ENCODE data around the gene GLT6D1.
"Not testable (repeated sequence)": the region's sequence is repeated elsewhere in the genome, so short reads cannot be mapped to it uniquely, and the experiment has no call there.

GLT6D1 gene

GRCh38 chr9:135670721-135671590 lies 31.6 kb upstream of the GLT6D1 start:
- no peak overlapping the region for H3K4me3 ChIP-seq
- no peak overlapping the region for H3K27ac ChIP-seq
- no peak for TF ChIP-seq CTCF (IDR thresholded peaks at IDR 0.05)
- DNase-seq (ENCODE audit: low spot score): no peak

DNA sequence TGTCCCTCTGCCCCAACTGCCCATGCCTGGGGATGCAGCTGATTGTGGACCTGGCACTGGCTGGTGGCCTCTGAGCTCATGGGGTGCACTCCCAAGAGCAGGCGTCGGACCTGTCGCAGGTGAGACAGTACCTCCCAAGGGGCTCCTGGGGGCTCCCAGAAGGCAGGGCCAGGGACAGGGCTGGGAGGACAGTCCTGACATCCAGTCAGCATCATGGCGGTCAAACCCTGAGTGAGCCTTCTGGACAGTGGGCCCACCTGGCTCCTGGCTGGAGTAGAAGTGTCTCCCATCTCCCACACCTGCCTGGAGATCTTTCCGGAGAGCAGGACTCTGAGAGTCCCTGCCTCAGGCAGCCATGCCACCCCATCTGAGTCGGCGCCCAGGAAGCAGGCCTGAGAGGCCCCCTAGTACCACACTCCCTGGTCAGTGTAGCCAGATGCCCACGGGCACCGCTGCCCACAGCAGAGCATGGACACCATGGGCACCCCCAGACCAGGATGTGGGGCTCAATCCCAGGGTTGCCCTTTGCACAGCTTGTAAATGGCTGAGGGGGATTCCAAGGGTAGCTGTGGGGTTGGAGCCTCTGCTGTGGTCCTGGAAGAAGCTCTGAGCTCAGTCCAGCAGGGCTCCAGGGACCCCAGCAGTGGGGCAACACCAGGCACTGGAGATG lies 30.4 kb upstream of the GLT6D1 start:
- no peak for DNase-seq (ENCODE audit: low spot score)
- H3K27ac ChIP-seq: no peak overlapping the region
- no peak for TF ChIP-seq CTCF (IDR thresholded peaks at IDR 0.05)
- H3K4me3 ChIP-seq: no peak overlapping the region

DNA sequence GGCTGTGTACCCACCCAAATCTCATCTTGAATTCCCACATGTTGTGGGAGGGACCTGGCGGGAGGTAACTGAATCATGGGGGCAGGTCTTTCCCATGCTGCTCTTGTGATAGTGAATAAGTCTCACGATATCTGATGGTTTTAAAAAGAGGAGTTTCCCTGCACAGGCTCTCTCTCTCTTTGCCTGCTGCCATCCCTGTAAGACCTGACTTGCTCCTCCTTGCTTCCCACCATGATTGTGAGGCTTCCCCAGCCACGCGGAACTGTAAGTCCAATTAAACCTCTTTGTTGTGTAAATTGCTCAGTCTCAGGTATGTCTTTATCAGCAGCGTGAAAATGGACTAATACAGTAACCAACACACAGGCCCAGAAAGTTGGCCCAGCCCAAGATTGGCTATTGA lies 29.7 kb upstream of the GLT6D1 start:
- DNase-seq (ENCODE audit: low spot score); H3K27ac ChIP-seq; H3K4me3 ChIP-seq: not testable (repeated sequence)

DNA sequence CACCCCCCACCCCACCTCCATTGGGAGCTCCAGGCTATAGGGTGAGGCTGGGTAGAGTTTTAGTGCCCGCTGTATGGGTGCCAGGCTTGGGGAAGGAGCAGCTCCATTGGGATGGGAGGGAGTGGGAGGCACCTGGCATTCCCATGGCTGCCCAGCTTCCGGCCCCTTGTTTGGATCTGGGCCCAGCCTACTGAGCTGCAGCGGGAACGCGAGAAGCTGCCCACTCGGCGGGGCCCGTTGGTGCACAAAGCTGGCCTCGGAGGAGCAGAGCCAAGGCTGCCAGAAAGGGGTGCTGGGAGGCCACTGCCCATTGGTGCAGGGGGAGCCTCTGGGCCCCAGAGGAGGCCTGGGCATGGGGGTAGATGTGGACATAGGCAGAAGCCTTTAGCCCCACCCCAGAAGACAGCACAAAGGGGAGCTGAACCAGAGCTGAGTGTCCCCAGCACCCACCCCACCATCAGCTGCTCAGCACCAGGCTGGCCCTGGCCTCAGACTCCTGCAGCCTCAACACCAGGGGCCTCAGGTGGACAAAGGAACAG lies 28.2 kb upstream of the GLT6D1 start:
- no peak overlapping the region for H3K27ac ChIP-seq
- no peak for DNase-seq (ENCODE audit: low spot score)

DNA sequence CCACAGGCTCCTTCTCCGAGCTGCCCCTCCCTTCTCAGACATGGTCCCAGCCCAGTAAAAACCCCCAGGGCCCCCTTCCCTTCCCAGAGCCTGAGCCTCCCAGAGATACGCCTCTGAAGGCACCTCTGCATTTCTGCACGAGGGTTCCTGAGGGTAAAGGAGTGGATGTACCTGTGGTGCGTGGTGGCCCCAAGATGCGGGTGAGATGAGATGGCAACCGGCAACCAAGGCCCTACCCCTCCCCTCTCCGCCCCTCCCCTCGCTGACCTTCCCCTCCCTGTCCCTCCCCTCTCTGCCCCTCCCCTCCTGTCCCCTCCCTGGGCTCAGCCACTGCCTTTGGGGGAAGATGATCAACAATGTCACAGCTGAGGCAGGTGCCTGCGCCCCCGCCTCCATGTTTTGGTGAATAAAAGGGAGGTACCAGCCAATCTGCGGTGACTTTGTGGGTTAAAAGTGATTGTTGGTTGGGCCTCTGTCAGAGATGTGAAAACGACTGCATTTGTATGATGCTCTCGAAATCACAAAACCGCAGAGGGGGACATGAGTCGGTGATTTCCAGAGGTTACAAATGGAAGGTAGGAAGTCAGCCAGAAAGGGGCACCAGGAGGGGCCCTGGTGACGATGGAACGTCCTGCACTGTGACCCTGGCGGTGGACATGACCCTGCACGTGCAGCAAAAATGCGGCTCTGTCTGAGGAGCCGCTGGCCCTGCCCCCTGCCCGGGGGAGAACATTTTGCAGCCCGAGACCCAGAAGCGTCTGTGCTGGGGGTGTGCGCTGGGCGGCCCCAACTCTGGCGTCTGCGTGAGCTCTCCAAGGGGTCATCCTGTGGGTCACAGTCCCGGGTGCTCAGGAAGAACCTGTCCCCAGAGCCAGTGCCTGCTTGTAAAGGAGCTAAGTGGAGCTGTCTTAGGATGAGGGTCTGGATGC lies 27.5 kb upstream of the GLT6D1 start:
- no peak for DNase-seq (ENCODE audit: low spot score)
- Histone ChIP-seq H3K4me3 (no peak overlapping the region), H3K27ac (no peak overlapping the region)
- TF ChIP-seq CTCF (IDR thresholded peaks at IDR 0.05): no peak

More for the DNA sequence above, 28.2 kb upstream of the GLT6D1 start:
- TF ChIP-seq CTCF (IDR thresholded peaks at IDR 0.05): no peak
- no peak overlapping the region for H3K4me3 ChIP-seq

- Histone ChIP-seq H3K4me3 (no peak overlapping the region), H3K27ac (no peak overlapping the region)
- DNase-seq (ENCODE audit: low spot score): no peak
- no peak for TF ChIP-seq CTCF (IDR thresholded peaks at IDR 0.05)
Observed at GRCh38 chr9:135665795-135666189, 26.5 kb upstream of the GLT6D1 start.
